RCC 7860 (cell line): ENCODE data around the gene TRIM2.

Source experiments
- DNase-seq: peaks from one replicate; pipeline ENCODE4 v3.0.0-alpha.2; 2015; ENCODE audit warnings: low spot score
- FAIRE-seq: peaks from 2 replicates; lab custom pipeline; 2012; peaks lifted over from hg19 to GRCh38; lab: Jason Lieb, UNC

TRIM2 gene

DNA sequence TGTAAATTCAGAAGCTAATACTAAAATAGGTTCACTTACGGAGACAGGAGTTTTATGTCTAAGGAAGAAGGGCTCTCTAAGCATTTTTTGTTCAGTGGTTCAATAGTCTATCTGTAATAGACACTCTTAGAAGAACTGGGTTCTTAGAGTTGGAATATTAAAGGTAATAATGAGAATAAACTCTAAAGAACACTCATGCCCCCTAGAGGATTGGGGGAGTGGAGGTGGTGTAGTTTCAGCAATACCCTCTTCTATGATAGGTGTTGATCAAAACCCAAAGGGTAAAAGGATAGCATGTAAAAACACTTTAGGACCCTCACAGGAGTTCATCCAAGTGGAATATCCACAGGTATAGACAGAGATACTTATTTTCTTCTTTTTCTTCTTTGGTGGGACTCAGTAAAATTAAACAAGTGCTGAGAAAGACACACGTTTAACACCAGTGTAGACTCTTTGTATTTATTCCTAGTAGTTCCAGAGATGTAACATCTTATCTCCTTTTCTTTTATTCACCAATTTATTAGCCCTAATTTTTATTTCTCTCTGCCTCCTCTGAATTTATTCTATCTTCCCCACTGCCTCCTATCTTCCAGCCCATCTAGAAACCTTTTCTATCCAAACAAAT, 114.6 kb downstream of the TRIM2 start:
- FAIRE-seq (no peak), DNase-seq (peak; percentile 16)

- no peak for DNase-seq
- no peak for FAIRE-seq
Observed at GRCh38 chr4:153322791-153323190, 118.5 kb downstream of the TRIM2 start.

GRCh38 chr4:153324046-153324445, 119.8 kb downstream of the TRIM2 start:
- no peak for DNase-seq
- FAIRE-seq: no peak

DNA sequence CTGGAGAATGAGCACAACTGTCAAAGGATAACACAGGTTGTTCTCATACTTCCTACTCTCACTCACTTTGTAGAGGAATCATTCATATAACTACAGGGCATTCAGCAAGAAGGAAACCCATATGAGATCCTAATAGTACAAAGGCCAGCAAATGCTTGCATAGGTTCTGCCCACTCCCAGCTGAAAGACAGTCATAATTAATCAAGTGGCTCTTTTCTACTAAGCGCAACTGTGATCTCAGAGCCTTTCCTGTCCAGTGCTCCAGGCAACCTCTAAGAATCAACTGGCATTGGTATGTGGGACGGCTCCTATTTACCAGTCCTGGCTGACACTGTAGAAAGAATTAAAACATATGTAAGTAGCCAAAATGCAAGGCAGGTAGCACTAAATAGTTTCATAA, 121.3 kb downstream of the TRIM2 start:
- DNase-seq (no peak), FAIRE-seq (no peak)

GRCh38 chr4:153326513-153326912, 122.3 kb downstream of the TRIM2 start:
- FAIRE-seq: no peak
- DNase-seq: no peak

- no peak for FAIRE-seq
- no peak for DNase-seq
Observed at GRCh38 chr4:153327247-153327646, 123.0 kb downstream of the TRIM2 start.

- no peak for FAIRE-seq
- DNase-seq: no peak
Observed at GRCh38 chr4:153332936-153333335, 128.7 kb downstream of the TRIM2 start.

DNA sequence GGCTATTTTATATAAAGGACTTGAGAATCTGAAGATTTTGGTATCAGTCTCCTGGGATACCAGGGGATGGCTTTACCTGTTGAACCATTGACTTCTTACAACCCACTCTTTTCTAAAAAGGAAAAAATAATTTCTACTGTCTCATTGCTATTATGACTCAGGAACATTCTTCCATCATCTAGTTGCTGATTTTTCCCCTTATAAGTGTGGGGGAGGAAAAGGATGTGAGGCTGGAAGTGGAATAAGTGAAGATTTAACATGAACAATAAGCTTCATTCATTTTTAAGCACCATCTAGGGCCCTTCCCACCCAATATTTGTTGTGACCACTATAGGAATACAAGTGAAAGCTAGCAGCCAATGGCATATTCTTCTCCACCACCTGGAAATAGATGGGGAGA, 129.6 kb downstream of the TRIM2 start:
- FAIRE-seq: no peak

GRCh38 chr4:153335665-153336064, 131.4 kb downstream of the TRIM2 start:
- FAIRE-seq: no peak
- no peak for DNase-seq

More for the DNA sequence above, 129.6 kb downstream of the TRIM2 start:
- DNase-seq: no peak

- no peak for FAIRE-seq
Observed at GRCh38 chr4:153337686-153338085, 133.4 kb downstream of the TRIM2 start.

DNA sequence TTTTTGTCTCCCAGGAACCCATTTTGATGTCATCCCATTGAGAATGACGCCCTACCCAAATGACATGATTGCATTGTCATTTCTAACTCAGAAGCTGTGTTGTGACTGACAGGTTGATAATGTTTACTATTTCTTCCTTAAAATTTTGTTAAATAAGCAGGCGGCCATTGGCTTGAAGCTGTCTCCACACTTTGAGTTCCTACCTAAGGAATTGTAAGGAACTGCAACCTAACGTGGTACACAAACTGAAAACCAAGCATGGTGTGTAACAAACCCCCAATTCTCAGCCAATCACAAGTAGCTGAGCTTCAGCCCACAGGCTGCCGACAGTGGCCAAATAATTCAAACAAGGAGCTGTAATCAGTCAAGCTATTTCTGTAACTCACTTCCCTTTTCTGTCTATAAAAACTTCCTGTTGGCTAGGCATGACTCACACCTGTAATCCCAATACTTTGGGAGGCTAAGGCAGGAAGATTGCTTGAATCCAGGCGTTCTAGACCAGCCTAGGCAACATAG, 137.4 kb downstream of the TRIM2 start:
- FAIRE-seq (no peak), DNase-seq (peak; percentile 23)

More at GRCh38 chr4:153337686-153338085, 133.4 kb downstream of the TRIM2 start:
- DNase-seq: no peak

DNA sequence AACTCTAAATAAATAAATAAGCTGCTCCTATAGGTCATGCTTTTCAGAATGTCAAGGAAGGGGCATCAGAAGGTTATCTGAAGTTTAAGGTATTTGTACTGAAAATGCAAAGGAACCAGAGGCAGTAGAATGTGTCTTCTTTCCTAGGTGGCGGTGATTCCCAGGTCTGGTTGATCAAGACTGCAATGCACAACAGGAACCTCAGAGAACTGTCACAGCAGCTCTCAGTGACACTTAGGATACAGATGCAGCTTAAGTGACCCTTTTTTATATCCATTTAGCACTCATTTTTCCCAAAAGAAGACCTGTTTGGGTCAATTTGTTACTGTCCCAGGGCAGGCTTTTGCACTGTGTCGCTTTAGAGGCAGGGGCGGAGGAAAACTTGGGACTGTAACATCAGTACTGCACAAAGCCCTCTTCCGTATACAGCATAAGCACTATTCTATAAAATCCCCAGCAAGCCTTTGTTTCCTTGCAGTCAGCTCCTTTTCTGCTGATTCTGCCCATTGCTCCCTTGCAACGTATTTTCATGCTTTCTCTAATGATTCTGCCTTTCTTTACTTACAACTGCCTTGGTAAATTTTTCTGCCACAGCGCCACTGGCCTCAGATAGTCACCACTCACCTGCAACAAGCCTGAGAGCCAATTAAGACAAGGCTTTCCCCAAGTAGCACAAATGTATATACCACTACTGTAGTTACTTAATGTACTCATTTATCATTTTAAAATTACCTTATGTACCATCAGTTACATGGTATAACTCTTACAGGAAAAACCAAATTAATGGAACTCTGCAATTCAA, 138.7 kb downstream of the TRIM2 start:
- no peak for DNase-seq
- no peak for FAIRE-seq

GRCh38 chr4:153344131-153345011, 140.1 kb downstream of the TRIM2 start, which contains the start of gene MND1:
MND1 (plus strand) TSS chr4:153344688; CDS start chr4:153344738, 50 bp downstream.
- DNase-seq (peak; percentile 48), FAIRE-seq (no peak)

- DNase-seq (peak; percentile 23), FAIRE-seq (no peak)
Observed at GRCh38 chr4:153345012-153345981, 141.1 kb downstream of the TRIM2 start.

- DNase-seq: no peak
- FAIRE-seq: no peak
Observed at GRCh38 chr4:153346031-153346430, 141.8 kb downstream of the TRIM2 start.

DNA sequence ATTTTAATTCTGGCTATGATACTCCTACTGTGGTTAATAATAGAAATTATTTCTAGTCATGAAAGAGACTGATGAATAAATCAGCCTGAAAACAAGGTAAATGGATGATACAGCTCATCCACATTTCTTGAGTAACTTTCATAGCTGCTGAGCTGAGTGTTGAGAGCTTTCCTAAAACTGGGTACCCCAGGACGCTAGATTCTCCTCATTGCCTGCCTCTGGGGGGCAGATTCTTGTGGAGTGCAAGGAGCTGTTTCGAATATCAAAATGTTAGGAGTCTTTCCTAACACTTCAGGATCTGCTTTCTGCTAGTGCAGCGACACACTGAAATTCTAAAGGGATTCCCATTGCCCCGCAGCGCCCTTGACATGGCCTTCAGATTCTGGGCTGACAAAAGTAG, 142.3 kb downstream of the TRIM2 start:
- no peak for FAIRE-seq
- DNase-seq: no peak

DNA sequence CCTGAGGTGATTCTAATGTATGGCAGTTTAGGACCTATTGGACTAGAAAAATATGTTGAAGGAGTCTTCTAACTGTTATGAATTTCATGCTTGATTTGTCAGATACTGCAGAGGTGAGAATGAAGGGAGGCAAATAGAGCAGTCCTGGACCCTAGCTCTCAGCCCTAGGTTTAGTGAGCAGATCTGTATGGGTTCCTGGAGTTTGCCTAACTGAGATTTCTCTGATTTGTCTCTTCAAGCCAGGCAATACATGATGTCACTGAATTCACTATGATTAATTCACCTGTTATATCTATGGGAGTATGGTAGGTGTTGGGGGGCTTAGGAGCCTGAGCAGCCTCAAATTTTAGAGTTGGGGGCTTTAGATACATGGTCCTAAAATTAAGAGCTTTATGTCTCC, 142.9 kb downstream of the TRIM2 start:
- FAIRE-seq: no peak
- DNase-seq: no peak

GRCh38 chr4:153348006-153348405, 143.8 kb downstream of the TRIM2 start:
- no peak for FAIRE-seq
- DNase-seq: peak; percentile 11

GRCh38 chr4:153349206-153349805, 145.1 kb downstream of the TRIM2 start:
- DNase-seq (no peak), FAIRE-seq (no peak)
